WTC11 (cell line): Measurements from ENCODE around the gene SLC6A8.
"Not testable (repeated sequence)": the region's sequence is repeated elsewhere in the genome, so short reads cannot be mapped to it uniquely, and the experiment has no call there.

Source experiments
- ATF2 ChIP-seq: sonication (generic); formaldehyde crosslinking; IDR thresholded peaks from 2 replicates; pipeline ENCODE4 v1.8.1; 2022; ENCODE audit warnings: low read depth, missing genetic modification reagents, borderline replicate concordance
- CREB1 ChIP-seq: sonication (generic); formaldehyde crosslinking; IDR thresholded peaks from 2 replicates; pipeline ENCODE4 v1.8.0; 2023; ENCODE audit warnings: mild to moderate bottlenecking, missing genetic modification reagents
- ELF4 ChIP-seq: sonication (generic); formaldehyde crosslinking; IDR thresholded peaks from 2 replicates; pipeline ENCODE4 v1.8.1; 2022; ENCODE audit warnings: low read depth, mild to moderate bottlenecking, moderate library complexity, missing genetic modification reagents
- ESRRA ChIP-seq: sonication (generic); formaldehyde crosslinking; IDR thresholded peaks from 2 replicates; pipeline ENCODE4 v1.8.1; 2022; ENCODE audit warnings: mild to moderate bottlenecking, missing genetic modification reagents, borderline replicate concordance
- FOXP1 ChIP-seq: sonication (generic); formaldehyde crosslinking; IDR thresholded peaks from 2 replicates; pipeline ENCODE4 v1.8.0; 2022; ENCODE audit warnings: missing genetic modification reagents, mild to moderate bottlenecking, moderate library complexity, borderline replicate concordance
- HMGXB4 ChIP-seq: sonication (generic); formaldehyde crosslinking; IDR thresholded peaks from 2 replicates; pipeline ENCODE4 v1.8.1; 2023; ENCODE audit warnings: mild to moderate bottlenecking, moderate library complexity, missing genetic modification reagents
- JUN ChIP-seq: sonication (generic); formaldehyde crosslinking; IDR thresholded peaks from 2 replicates; pipeline ENCODE4 v1.8.0; 2023; ENCODE audit warnings: mild to moderate bottlenecking, missing genetic modification reagents
- RORB ChIP-seq: fragments of 250-450 bp; sonication (Bioruptor Pico); IDR thresholded peaks from 2 replicates; pipeline ENCODE4 v1.9.0; 2021; ENCODE audit warnings: mild to moderate bottlenecking
- SMAD3 ChIP-seq: sonication (generic); formaldehyde crosslinking; IDR thresholded peaks from 2 replicates; pipeline ENCODE4 v1.8.0; 2022; ENCODE audit warnings: missing genetic modification reagents, mild to moderate bottlenecking, borderline replicate concordance
- ZBTB21 ChIP-seq: sonication (generic); formaldehyde crosslinking; IDR thresholded peaks from 2 replicates; pipeline ENCODE4 v1.8.1; 2023; ENCODE audit warnings: mild to moderate bottlenecking, missing genetic modification reagents, borderline replicate concordance
- ZNF532 ChIP-seq: fragments of 250-450 bp; sonication (Bioruptor Pico); IDR thresholded peaks from 2 replicates; pipeline ENCODE4 v1.9.0; 2021; ENCODE audit warnings: mild to moderate bottlenecking, borderline replicate concordance
- TF ChIP-seq, protein P1 (sequence below): fragments of 200-600 bp; IDR thresholded peaks from 2 replicates; pipeline ENCODE4 v1.8.0; 2022; ENCODE audit warnings: antibody characterized with exemption
- TF ChIP-seq, protein P2 (sequence below): sonication (generic); formaldehyde crosslinking; IDR thresholded peaks from 2 replicates; pipeline ENCODE4 v1.8.1; 2022; ENCODE audit warnings: low read depth, mild to moderate bottlenecking, moderate library complexity, missing genetic modification reagents, borderline replicate concordance
- TF ChIP-seq, protein P3 (sequence below): sonication (generic); formaldehyde crosslinking; IDR thresholded peaks from 2 replicates; pipeline ENCODE4 v1.8.0; 2023; ENCODE audit warnings: missing genetic modification reagents

- not testable (repeated sequence) for TF ChIP-seq ESRRA; RORB (CRISPR knock-in tag); SMAD3 (CRISPR knock-in tag); HMGXB4 (CRISPR knock-in tag); ZBTB21 (CRISPR knock-in tag); CREB1; ELF4; ATF2 (CRISPR knock-in tag); ZNF532 (CRISPR knock-in tag); JUN (CRISPR knock-in tag); FOXP1 (CRISPR knock-in tag)
- TF ChIP-seq, protein P1, sequence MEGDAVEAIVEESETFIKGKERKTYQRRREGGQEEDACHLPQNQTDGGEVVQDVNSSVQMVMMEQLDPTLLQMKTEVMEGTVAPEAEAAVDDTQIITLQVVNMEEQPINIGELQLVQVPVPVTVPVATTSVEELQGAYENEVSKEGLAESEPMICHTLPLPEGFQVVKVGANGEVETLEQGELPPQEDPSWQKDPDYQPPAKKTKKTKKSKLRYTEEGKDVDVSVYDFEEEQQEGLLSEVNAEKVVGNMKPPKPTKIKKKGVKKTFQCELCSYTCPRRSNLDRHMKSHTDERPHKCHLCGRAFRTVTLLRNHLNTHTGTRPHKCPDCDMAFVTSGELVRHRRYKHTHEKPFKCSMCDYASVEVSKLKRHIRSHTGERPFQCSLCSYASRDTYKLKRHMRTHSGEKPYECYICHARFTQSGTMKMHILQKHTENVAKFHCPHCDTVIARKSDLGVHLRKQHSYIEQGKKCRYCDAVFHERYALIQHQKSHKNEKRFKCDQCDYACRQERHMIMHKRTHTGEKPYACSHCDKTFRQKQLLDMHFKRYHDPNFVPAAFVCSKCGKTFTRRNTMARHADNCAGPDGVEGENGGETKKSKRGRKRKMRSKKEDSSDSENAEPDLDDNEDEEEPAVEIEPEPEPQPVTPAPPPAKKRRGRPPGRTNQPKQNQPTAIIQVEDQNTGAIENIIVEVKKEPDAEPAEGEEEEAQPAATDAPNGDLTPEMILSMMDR: not testable (repeated sequence)
- TF ChIP-seq, protein P2, sequence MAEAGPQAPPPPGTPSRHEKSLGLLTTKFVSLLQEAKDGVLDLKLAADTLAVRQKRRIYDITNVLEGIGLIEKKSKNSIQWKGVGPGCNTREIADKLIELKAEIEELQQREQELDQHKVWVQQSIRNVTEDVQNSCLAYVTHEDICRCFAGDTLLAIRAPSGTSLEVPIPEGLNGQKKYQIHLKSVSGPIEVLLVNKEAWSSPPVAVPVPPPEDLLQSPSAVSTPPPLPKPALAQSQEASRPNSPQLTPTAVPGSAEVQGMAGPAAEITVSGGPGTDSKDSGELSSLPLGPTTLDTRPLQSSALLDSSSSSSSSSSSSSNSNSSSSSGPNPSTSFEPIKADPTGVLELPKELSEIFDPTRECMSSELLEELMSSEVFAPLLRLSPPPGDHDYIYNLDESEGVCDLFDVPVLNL (CRISPR knock-in tag): not testable (repeated sequence)
- TF ChIP-seq, protein P3, sequence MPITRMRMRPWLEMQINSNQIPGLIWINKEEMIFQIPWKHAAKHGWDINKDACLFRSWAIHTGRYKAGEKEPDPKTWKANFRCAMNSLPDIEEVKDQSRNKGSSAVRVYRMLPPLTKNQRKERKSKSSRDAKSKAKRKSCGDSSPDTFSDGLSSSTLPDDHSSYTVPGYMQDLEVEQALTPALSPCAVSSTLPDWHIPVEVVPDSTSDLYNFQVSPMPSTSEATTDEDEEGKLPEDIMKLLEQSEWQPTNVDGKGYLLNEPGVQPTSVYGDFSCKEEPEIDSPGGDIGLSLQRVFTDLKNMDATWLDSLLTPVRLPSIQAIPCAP (CRISPR knock-in tag): not testable (repeated sequence)
Observed at GRCh38 chrX:153745067-153745433, 57.3 kb downstream of the SLC6A8 start.
